HG02852 (cell line): ENCODE data around the gene MANEAL.
"Not testable (repeated sequence)": the region's sequence is repeated elsewhere in the genome, so short reads cannot be mapped to it uniquely, and the experiment has no call there.

Experiments used
- ATAC-seq: cut with Tn5 transposase; IDR thresholded peaks from one replicate; pipeline ENCODE4 v1.9.1; 2021; ENCODE audit warnings: mild to moderate bottlenecking, moderate library complexity; ENCODE audit not compliant: unreplicated experiment

Gene MANEAL

GRCh38 chr1:37793773-37794371 lies at the start of gene MANEAL:
TSS of gene MANEAL (plus strand) at chr1:37793847. CDS start at chr1:37794183, 336 bp downstream.
- peak; percentile 63 for ATAC-seq

- no peak for ATAC-seq
These were observed 46.8 kb upstream of the MANEAL start for GRCh38 chr1:37746806-37747205.

GRCh38 chr1:37748565-37748964 lies 45.1 kb upstream of the MANEAL start:
- no peak for ATAC-seq

- ATAC-seq, result no peak
These were observed 41.4 kb upstream of the MANEAL start for GRCh38 chr1:37752213-37752582.

- ATAC-seq, result no peak
These were observed 40.8 kb upstream of the MANEAL start for GRCh38 chr1:37752583-37753471.

GRCh38 chr1:37753473-37754321 lies 40.0 kb upstream of the MANEAL start:
- no peak for ATAC-seq

- ATAC-seq, result no peak
These were observed 38.4 kb upstream of the MANEAL start for GRCh38 chr1:37755290-37755689.

GRCh38 chr1:37755951-37756560 lies 37.6 kb upstream of the MANEAL start:
- no peak for ATAC-seq

- ATAC-seq, result no peak
These were observed 34.2 kb upstream of the MANEAL start for GRCh38 chr1:37759451-37759850.

GRCh38 chr1:37761416-37762095 lies 32.1 kb upstream of the MANEAL start:
- ATAC-seq, result no peak

GRCh38 chr1:37762516-37762915 lies 31.1 kb upstream of the MANEAL start:
- ATAC-seq, result no peak

GRCh38 chr1:37763791-37764413 lies 29.7 kb upstream of the MANEAL start:
- ATAC-seq, result no peak

- no peak for ATAC-seq
These were observed 29.2 kb upstream of the MANEAL start for GRCh38 chr1:37764414-37764825.

- no peak for ATAC-seq
These were observed 28.7 kb upstream of the MANEAL start, which contains the start of gene EPHA10 for GRCh38 chr1:37764888-37765441. TSS of gene EPHA10 (minus strand) at chr1:37765120. CDS start at chr1:37765066, 54 bp downstream.

- no peak for ATAC-seq
These were observed 27.6 kb upstream of the MANEAL start for GRCh38 chr1:37765916-37766664.

- ATAC-seq, result no peak
These were observed 26.2 kb upstream of the MANEAL start for GRCh38 chr1:37767488-37767887.

- ATAC-seq, result not testable (repeated sequence)
These were observed 22.2 kb upstream of the MANEAL start for GRCh38 chr1:37771440-37771839.

- no peak for ATAC-seq
These were observed 16.6 kb upstream of the MANEAL start for GRCh38 chr1:37776946-37777516.
